Measurements from ENCODE around the gene SRPK1. TPM values are rescaled to one million over a fixed set of nuclear protein-coding genes. Genes with fewer than 3 reads are reported as not detected.

The SRPK1 gene
- total and polyA plus RNA-seq, 10 of the 15 experiments (the other 5 are each of a cell fraction or from before 2014, with no cell fraction given), result 47.4 to 112 (median 85.8) TPM

DNA sequence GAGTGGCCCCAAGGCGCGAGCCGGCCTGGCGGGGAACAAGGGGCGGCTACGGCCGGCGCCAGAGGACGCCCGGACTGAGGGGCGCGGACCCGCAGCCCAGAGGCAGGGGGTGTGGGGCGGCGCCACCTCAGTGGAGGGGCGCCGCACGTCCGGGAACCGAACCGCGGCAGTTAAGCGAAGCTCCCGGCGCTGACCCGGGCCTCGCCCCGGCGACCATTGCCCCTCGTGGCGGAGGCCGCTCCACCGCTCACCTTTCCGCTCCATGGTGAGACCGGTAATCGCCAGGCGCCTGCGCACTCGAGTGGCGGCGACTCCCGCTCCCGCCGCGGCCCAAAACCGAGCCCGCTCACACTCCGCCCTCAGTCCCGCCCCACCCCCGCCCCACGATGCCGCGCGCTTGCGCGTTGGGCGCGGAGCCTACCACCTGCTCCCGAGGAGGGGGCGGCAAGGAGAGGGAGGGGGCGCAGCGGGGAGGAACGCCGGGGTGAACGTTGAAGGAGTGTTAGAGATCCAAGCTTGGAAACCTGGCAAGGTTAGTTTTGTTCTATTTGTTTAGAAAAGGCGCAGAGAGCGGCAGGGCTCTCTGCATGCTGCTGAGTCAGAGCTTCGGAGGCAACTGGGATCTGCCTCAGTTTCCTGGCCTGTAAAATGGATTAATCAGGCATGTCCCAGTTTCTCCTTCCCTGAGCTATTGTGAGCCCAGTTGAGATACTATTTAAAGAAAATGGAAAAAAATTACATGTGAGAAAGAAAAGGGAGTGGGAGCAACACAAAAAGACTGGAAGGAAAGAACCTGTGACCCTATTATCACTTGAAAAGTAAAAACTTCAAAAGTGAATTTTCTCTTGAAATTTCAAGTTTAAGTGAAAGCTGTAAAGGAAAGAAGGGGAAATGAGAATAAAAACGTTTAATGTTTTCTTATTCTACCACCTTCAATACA is at the start of gene SRPK1 (continued):
- TF ChIP-seq, protein P1, sequence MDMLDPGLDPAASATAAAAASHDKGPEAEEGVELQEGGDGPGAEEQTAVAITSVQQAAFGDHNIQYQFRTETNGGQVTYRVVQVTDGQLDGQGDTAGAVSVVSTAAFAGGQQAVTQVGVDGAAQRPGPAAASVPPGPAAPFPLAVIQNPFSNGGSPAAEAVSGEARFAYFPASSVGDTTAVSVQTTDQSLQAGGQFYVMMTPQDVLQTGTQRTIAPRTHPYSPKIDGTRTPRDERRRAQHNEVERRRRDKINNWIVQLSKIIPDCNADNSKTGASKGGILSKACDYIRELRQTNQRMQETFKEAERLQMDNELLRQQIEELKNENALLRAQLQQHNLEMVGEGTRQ (IDR thresholded peaks at IDR 0.05; ENCODE audit: borderline replicate concordance, low read depth, low read length), result no peak
- TF ChIP-seq CREM (IDR thresholded peaks at IDR 0.05; ENCODE audit: low read depth) (no peak), SMARCA5 (IDR thresholded peaks at IDR 0.05) (no peak), KDM1A (IDR thresholded peaks at IDR 0.05; ENCODE audit: borderline replicate concordance) (no peak), ZNF384 (IDR thresholded peaks at IDR 0.05; ENCODE audit: borderline replicate concordance, low read depth, low read length) (no peak), KAT2A (conservative IDR thresholded peaks at IDR 0.05; ENCODE audit: control insufficient read depth, low read depth, low read length) (no peak), TCF12 (IDR thresholded peaks at IDR 0.05; ENCODE audit: low read depth, low read length) (0 out of 2 replicates have a peak, but pooled peaks have one; percentile 35), ZBED1 (IDR thresholded peaks at IDR 0.05; ENCODE audit: borderline replicate concordance) (no peak), BACH1 (IDR thresholded peaks at IDR 0.05; ENCODE audit: borderline replicate concordance) (0 out of 2 replicates have a peak, but pooled peaks have one; percentile 8), FOXK2 (IDR thresholded peaks at IDR 0.05) (peak; percentile 85), IRF4 (IDR thresholded peaks at IDR 0.05; ENCODE audit: low read depth, low read length) (no peak), TCF3 (IDR thresholded peaks at IDR 0.05; ENCODE audit: borderline replicate concordance, insufficient read depth, low read depth, low read length) (0 out of 2 replicates have a peak, but pooled peaks have one; percentile 38), CREB1 (IDR thresholded peaks at IDR 0.05; ENCODE audit: low read depth) (no peak), NRF1 (conservative IDR thresholded peaks at IDR 0.05; ENCODE audit: low read depth, low read length) (peak; percentile 66), SUZ12 (IDR thresholded peaks at IDR 0.05; ENCODE audit: unreplicated experiment) (no peak), ZNF274 (IDR thresholded peaks at IDR 0.05; ENCODE audit: insufficient read depth, insufficient read length) (no peak)
- TF ChIP-seq, protein P2, sequence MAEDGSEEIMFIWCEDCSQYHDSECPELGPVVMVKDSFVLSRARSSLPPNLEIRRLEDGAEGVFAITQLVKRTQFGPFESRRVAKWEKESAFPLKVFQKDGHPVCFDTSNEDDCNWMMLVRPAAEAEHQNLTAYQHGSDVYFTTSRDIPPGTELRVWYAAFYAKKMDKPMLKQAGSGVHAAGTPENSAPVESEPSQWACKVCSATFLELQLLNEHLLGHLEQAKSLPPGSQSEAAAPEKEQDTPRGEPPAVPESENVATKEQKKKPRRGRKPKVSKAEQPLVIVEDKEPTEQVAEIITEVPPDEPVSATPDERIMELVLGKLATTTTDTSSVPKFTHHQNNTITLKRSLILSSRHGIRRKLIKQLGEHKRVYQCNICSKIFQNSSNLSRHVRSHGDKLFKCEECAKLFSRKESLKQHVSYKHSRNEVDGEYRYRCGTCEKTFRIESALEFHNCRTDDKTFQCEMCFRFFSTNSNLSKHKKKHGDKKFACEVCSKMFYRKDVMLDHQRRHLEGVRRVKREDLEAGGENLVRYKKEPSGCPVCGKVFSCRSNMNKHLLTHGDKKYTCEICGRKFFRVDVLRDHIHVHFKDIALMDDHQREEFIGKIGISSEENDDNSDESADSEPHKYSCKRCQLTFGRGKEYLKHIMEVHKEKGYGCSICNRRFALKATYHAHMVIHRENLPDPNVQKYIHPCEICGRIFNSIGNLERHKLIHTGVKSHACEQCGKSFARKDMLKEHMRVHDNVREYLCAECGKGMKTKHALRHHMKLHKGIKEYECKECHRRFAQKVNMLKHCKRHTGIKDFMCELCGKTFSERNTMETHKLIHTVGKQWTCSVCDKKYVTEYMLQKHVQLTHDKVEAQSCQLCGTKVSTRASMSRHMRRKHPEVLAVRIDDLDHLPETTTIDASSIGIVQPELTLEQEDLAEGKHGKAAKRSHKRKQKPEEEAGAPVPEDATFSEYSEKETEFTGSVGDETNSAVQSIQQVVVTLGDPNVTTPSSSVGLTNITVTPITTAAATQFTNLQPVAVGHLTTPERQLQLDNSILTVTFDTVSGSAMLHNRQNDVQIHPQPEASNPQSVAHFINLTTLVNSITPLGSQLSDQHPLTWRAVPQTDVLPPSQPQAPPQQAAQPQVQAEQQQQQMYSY (CRISPR knock-in tag; IDR thresholded peaks at IDR 0.05), result no peak
- TF ChIP-seq, protein P3, sequence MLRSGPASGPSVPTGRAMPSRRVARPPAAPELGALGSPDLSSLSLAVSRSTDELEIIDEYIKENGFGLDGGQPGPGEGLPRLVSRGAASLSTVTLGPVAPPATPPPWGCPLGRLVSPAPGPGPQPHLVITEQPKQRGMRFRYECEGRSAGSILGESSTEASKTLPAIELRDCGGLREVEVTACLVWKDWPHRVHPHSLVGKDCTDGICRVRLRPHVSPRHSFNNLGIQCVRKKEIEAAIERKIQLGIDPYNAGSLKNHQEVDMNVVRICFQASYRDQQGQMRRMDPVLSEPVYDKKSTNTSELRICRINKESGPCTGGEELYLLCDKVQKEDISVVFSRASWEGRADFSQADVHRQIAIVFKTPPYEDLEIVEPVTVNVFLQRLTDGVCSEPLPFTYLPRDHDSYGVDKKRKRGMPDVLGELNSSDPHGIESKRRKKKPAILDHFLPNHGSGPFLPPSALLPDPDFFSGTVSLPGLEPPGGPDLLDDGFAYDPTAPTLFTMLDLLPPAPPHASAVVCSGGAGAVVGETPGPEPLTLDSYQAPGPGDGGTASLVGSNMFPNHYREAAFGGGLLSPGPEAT (IDR thresholded peaks at IDR 0.05; ENCODE audit: low read depth), result 0 out of 2 replicates have a peak, but pooled peaks have one; percentile 40
- TF ChIP-seq, protein P4, sequence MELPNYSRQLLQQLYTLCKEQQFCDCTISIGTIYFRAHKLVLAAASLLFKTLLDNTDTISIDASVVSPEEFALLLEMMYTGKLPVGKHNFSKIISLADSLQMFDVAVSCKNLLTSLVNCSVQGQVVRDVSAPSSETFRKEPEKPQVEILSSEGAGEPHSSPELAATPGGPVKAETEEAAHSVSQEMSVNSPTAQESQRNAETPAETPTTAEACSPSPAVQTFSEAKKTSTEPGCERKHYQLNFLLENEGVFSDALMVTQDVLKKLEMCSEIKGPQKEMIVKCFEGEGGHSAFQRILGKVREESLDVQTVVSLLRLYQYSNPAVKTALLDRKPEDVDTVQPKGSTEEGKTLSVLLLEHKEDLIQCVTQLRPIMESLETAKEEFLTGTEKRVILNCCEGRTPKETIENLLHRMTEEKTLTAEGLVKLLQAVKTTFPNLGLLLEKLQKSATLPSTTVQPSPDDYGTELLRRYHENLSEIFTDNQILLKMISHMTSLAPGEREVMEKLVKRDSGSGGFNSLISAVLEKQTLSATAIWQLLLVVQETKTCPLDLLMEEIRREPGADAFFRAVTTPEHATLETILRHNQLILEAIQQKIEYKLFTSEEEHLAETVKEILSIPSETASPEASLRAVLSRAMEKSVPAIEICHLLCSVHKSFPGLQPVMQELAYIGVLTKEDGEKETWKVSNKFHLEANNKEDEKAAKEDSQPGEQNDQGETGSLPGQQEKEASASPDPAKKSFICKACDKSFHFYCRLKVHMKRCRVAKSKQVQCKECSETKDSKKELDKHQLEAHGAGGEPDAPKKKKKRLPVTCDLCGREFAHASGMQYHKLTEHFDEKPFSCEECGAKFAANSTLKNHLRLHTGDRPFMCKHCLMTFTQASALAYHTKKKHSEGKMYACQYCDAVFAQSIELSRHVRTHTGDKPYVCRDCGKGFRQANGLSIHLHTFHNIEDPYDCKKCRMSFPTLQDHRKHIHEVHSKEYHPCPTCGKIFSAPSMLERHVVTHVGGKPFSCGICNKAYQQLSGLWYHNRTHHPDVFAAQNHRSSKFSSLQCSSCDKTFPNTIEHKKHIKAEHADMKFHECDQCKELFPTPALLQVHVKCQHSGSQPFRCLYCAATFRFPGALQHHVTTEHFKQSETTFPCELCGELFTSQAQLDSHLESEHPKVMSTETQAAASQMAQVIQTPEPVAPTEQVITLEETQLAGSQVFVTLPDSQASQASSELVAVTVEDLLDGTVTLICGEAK (IDR thresholded peaks at IDR 0.05; ENCODE audit: borderline replicate concordance), result no peak; the same call in 1 of the 2 replicates
